NCI-H1417 treated with DMSO at 0.1 percent for 48 hours (cell line): ENCODE results near the gene ZNF678.
"Not testable (repeated sequence)": the region's sequence is repeated elsewhere in the genome, so short reads cannot be mapped to it uniquely, and the experiment has no call there.

ENCODE experiments used
- DNase-seq: peaks from one replicate; lab custom pipeline; 2025; lab: John Stamatoyannopoulos, UW

Gene ZNF678

DNA sequence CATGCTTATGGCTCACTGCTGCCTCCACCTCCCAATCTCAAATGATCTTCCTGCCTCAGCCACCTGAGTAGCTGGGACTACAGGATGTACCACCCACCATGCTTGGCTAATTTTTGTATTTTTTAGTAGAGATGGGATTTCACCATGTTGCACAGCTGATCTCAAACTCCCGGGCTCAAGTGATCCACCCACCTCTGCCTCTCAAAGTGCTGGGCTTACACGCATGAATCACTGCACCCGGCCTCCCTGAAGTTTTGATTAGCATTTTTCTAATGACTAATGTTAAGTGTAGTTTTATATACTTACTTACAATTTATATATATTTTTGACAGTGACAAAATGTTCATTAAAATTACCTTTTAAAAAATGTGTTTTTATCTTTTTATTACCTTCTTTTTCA is 41.1 kb downstream of the ZNF678 start:
- no peak for DNase-seq

DNA sequence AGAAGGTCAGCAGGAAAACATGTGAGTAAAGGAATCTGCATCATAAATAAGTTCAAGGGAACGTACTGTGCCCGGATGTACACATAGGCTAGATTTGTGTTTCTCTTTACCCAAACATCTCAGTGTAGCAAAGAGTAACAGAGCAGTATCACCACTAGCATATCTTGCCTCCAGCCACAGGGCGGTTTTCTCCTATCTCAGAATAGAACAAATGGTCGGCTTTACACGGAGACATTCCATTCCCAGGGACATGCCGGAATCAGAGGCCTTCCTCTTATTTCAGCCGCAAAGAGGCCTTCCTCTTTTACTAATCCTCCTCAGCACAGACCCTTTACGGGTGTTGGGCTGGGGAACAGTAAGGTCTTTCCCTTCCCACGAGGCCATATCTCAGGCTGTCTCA is 42.9 kb downstream of the ZNF678 start:
- DNase-seq = not testable (repeated sequence)

DNA sequence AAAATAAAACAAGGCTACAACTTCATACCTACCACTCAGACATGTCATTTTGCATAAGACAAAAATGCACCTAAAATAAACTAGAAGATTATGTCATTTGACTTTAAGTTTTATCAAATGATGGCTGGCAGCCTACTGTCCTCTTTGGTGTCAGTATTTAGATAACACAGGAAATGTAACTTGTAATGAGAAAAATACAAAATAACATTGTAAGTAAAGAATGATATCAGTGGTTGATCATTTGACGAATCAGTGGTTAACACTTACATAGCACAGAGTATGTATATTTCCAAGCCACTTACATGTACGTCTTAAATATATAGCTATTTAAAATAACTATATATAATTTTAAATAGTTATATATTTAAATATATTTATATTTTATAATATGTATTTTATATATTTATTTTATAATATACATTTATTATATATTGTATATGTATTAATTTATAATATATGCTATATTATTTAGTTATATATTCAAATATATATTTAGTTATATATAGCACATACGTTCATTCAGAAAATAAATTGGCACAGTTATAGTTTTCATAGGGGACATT is 44.1 kb downstream of the ZNF678 start:
- DNase-seq = no peak

DNA sequence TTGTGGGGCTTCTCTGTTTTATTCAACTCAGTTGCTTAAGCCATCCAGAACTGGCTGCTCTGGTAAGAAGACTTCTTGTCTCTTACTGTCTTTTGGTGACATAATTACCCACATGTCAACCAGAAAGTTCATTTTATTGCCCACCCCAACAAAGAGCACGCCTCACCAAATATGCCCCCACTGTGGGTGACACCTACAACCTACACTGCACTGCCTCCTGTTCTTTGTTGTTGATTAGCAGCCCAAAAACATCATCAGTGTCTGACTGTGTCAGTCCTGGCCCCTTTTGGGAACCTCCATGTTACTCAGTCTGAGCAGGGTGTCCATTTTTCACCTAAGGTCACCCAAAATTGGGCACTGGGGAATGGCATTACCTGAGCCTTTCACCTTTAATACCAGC is 49.3 kb downstream of the ZNF678 start:
- DNase-seq = no peak

DNA sequence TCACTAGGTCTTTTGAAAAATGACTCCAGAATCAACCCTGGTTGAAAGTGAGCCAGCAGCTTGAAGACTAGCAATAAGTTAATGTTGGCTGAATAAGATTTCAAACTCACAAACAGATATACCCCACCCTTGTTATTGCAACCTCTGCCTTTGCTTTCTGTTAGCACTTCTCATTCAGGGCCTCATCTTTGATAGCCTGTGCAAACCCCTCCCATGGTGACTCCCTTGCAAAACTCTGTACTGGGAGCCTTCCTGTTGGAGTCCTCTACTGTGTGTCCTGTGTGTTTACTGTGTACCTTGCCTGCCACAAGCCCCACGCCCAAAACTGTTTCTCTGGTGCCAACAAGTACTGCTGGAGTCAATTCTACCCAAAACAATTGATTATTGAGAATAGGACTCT is 50.2 kb downstream of the ZNF678 start:
- DNase-seq = no peak

DNA sequence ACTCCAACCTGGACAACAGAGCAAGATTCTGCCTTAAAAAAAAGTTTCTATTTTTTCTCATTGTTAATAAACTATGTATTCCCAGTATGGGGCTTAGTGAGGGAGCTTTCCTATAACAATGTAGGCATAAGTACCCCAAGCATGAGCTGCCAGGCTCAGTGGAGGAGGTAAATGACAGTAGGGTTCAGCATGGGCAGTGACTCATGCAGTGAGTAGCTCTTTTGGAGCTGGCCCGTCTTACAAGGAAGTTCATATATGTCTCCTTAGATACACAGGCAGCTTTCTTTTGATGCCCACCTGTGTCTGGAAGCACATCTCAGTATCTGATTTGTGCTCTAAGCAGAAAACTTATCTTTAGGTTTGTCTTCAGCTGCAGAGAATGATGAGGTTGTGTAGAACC is 57.9 kb downstream of the ZNF678 start:
- DNase-seq = no peak

DNA sequence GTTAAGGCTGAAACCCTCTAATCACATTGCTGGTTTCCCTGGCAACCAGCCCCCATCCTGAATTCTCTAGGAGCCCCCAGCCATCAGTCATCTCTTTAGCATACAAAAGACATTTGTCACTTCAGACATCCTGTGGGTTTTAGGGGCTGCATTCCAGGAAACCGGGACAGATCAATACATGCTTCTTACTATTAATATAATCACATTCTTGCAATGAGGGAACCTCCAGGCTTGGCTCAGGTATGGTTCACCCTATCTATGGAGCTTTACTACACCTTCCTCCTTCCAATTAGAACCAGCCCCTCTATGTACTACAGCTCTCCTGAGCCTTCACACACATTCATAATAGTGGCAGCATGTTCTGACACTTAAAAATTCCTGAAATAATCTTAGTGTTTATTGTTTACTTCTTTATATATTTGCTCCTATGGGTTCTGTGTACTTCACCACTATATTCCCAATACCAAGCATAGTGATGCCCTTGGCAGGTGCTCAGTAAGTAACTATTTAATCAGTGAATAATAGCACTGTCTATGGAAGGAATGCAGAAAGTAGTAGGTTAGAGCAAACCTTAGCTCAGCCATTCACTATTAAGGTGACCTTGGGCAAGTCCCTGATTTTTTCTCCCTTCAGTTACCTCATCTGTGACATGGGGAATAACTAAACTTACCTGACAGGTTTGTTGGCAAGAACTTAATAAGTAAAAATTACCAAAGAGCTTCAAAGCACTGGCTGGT is 59.6 kb downstream of the ZNF678 start:
- no peak for DNase-seq

DNA sequence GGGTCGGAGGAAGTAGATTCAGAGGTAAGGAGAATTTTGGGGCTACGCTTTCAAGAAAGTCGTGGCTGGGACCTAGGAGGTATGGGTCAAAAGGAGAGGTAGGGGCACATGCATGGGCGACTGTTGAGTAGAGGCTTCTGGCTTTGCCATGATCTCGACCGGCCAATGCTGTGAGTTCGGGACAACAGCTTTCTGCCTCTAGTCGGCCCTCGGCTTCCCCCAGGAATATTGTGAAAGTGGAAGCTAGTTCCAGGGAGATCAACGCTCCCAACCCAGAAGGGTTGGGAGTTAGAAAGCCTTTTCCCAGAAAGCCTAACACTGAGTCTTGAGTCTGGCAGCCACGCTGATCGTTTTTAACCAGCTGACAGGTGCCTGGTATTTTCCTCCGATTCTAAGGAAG is 69.0 kb downstream of the ZNF678 start:
- DNase-seq = no peak

DNA sequence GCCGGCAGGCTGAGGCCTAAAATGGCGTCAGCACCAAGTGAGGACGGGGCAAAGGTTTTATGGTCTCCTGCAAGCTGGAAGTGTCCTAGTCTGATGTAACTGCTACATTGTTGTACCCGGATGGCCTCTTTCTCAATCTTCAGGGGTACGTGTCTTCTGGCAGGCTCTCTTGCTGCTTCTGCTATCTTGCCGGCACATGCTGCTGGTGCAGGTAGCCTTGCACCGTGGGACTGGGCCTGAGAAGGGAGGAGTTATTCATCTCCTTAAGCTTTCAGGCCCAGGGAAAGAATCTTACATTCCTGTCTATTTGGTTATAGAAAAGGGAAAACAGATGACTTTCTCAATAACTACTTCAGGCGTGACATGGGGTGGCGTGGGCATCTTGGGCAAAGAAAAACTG is 72.2 kb downstream of the ZNF678 start:
- DNase-seq = no peak

DNA sequence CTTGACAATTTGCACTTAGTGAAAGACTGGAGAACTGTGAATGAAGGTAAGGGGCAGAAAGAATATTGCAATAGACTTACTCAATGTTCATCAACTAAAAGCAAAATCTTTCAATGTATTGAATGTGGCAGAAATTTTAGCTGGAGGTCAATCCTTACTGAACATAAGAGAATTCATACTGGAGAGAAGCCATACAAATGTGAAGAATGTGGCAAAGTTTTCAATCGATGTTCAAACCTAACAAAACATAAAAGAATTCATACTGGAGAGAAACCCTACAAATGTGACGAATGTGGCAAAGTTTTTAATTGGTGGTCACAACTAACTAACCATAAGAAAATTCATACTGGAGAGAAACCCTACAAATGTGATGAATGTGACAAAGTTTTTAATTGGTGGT is 91.1 kb downstream of the ZNF678 start:
- no peak for DNase-seq

DNA sequence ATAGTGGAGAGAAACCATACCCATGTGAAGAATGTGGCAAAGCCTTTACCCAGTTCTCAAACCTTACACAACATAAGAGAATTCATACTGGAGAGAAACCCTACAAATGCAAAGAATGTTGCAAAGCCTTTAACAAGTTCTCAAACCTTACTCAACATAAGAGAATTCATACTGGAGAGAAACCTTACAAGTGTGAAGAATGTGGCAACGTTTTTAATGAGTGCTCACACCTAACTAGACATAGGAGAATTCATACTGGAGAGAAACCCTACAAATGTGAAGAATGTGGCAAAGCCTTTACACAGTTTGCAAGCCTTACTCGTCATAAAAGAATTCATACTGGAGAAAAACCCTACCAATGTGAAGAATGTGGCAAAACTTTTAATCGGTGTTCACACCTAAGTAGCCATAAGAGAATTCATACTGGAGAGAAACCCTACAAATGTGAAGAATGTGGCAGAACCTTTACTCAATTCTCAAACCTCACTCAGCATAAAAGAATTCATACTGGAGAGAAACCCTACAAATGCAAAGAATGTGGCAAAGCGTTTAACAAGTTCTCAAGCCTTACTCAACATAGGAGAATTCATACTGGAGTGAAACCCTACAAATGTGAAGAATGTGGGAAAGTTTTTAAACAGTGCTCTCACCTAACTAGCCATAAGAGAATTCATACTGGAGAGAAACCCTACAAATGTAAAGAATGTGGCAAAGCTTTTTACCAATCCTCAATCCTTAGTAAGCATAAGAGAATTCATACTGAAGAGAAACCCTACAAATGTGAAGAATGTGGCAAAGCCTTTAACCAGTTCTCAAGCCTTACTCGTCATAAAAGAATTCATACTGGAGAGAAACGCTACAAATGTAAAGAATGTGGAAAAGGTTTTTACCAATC is 91.7 kb downstream of the ZNF678 start:
- DNase-seq = no peak

DNA sequence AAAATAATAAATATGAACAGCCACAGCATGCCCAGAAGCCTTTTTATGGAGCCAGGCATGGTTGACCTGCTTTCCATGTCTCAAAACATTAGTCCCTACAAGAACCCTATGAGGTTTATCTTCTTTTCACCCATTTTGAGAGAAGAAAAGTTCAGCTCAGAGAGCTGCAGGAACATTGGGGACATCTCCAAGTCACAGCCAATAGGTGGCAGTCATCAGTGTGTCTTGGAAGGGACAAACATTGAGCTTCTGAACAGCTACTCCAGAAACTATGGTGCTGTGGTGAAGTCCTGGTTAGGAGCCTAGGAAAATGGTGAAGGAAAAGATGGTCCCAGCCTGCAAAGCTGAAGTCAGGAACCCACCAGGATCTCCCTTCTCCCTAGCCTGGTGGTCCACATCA is 98.1 kb downstream of the ZNF678 start:
- no peak for DNase-seq

DNA sequence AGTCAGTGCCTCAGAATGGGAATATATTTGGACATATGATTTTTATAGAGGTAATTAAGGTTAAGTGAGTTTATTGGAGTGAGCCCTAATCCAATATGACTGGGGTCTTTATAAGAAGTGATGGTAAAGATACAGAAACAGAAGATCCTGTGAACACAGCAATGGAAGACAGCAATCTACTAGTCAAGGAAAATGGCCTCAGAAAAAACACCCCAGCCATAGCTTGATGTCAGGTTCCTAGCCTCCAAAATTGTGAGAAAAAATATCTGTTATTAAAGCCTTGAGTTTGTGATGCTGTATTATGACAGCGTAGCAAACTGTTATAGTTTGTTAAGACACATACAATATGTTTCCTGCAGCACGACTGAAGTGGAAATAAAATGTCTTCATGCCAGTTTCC is 99.6 kb downstream of the ZNF678 start:
- no peak for DNase-seq

DNA sequence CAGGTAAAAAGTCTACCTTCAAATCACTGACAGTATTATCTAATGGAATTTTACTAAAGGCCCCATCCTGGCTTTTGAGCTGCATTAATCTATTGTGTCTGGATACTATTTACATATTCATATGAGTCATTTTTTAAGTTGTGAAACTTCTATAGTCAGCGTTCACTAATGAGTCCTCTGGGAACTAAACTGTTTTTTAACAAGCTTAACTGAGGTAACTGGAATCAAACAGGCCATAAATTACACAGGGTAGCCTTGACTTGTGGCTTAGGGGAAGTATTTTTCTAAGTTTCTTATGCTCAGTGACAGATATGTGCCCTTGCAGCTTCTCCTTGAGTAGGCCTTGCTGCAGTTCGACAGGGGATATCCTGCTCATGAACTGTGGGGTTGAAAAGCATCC is 102.9 kb downstream of the ZNF678 start:
- DNase-seq = no peak

DNA sequence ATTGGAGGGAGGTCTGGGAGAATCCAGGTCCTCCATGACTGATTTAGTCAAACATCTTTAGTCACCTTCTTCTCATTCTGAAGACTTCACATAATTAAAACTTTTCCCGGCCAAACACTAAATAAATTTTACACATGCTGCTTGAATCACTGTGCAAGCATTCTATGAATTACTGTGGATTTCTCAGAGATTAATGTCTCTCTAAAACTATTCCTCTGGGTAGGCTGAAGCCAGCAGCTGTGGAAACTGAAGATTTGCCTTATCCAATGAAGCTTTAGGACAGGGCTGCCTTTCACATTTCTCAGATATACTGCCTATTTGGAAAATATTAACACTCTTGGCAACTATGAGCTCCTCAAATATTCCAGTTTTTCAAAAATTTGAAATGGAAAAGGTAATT is 110.1 kb downstream of the ZNF678 start:
- no peak for DNase-seq

DNA sequence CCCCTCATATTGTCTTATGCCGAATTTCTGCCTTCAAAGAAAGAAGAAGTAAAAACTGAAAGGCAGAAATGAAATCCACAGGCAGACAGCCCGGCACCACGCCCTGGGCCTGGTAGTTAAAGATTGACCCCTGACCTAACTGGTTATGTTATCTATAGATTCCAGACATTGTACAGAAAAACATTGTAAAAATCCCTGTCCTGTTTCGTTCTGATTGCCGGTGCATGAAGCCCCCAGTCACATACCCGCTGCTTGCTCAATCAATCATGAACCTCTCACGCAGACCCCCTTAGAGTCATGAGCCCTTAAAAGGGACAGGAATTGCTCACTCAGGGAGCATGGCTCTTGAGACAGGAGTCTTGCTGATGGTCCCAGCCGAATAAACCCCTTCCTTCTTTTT is 122.5 kb downstream of the ZNF678 start:
- no peak for DNase-seq

DNA sequence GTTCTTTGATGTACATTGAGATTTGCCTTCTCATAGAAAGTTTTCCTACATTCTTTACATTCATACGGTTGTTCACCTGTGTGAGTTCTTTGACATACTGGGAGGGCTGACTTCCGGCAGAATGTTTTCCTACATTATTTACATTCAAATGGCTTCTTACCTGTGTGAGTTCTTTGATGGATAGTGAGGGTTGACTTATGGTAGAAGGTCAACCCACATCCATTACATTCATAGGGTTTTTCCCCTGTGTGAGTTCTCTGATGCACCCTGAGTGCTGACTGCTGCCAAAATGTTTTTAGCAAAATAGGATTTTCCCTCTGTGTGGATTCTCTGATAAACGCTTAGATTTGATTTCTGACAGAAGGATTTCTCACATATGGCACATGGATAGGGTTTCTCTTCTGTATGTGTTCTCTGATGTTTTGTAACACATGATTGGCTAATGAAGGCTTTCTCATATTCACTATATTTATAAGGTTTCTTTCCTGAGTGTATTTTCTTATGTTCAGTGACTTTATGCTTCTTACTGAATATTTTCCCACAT is 134.0 kb downstream of the ZNF678 start:
- DNase-seq = no peak

DNA sequence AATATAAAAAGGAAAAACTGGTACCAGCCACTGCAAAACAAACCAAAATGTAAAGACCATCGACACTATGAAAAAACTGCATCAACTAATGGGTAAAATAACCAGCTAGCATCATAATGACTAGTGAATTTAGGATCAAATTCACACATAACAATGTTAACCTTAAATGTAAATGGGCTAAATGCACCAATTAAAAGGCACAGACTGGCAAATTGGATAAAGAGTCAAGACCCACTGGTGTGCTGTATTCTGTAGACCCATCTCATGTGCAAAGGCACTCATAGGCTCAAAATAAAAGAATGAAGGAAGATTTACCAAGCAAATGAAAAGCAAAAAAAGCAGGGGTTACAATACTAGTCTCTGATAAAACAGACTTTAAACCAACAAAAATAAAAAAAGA is 138.3 kb downstream of the ZNF678 start:
- DNase-seq = not testable (repeated sequence)

DNA sequence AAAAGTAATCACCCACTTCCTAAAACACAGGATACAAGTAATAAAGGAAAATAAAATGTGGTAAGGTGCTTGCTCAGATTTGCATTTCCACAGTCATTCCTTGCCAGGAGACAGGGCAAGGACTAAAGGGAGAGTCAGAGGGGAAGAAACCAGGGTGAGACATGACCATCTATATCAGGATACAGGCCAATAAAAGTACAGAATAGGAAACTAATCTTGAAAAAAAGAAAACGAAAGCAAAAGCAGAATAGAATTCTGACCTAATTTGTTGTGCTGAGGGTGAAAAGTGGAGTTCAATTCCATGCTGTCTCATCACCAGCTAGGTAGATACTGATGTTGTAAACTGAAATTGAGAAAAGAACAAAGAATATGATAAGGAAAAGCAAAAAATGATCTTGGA is 144.5 kb downstream of the ZNF678 start:
- DNase-seq = no peak

DNA sequence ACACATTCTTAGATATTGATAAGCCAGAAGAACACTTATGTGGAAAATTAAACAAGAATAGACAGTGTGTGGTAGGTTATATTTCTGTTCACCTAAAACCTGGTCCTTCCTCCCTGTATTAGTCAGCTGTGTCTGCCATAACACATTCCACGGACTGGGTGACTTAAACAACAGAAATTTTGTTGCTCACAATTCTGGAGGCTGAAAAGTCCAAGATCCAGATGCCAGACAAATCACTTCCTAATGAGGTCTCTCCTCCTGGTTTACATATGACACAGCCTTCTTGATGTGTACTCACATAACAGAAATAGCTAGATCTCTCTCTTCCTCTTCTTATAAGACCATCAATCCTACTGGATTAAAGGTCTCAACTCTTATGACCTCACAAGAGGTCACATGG is 146.1 kb downstream of the ZNF678 start:
- DNase-seq = no peak

DNA sequence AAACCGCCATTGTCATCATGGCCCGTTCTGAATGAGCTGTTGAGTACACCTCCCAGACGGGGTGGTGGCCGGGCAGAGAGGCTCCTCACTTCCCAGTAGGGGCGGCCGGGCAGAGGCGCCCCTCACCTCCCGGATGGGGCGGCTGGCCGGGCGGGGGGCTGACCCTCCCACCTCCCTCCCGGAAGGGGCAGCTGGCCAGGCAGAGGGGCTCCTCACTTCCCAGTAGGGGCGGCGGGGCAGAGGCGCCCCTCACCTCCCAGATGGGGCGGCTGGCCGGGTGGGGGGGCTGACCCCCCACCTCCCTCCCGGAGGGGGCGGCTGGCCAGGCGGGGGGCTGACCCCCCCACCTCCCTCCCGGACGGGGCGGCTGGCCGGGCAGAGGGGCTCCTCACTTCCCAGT is 147.1 kb downstream of the ZNF678 start:
- not testable (repeated sequence) for DNase-seq

DNA sequence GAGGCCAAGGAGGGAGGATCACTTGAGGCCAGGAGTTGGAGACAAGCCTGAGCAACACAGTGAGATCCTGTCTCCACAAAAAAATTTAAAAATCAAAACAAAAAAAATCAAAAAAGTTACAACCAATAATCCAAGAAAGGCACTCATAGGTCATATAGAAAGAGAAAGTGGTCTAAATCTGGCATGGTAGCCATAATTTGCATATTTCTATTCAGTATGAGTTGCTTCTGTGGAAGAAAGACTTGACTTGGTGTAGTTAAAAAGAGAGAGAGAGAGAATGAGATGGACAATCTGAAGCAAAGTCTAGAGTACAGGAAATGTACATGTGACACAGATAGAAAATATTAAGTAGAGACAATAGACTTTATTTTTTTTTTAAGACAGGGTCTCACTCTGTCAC is 149.3 kb downstream of the ZNF678 start:
- DNase-seq = no peak

DNA sequence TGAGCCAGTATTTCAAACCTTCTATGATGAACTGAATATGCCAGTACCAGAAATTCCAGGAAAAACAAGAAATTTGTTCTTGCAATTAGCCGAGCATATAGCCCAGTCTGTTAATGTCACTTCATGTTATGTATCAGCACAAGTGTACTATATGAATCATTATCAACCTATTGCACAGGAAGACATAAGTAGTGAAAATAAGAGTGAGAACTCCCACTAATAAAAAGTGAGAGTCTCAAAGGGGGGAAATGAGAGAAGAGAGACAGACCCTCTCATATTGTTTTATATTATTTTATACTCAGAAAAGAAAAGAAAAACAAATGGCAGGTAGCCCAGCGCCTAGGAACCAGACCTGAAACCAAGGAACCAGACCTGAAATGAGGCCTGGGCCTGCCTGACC is 155.6 kb downstream of the ZNF678 start:
- DNase-seq = no peak
